H9 (cell line): ENCODE results near the gene CCDC78. TPM values are rescaled to one million over a fixed set of nuclear protein-coding genes. Genes with fewer than 3 reads are reported as not detected.

Source experiments
- DNase-seq: peaks from one replicate; pipeline ENCODE4 v3.0.0-alpha.2; 2017
- H2AFZ ChIP-seq: one replicate; pipeline ENCODE4 v1.6.1; 2013; ENCODE audit warnings: mild to moderate bottlenecking, low read length, control low read depth, moderate library complexity
- H2AK5ac ChIP-seq: 2 replicates; pipeline ENCODE4 v1.6.1; 2013; ENCODE audit warnings: low read length, control low read depth, mixed read lengths; ENCODE audit not compliant: insufficient read length
- H2BK120ac ChIP-seq: one replicate; pipeline ENCODE4 v1.6.1; 2013; ENCODE audit warnings: low read depth, mild to moderate bottlenecking, low read length, control low read depth, inconsistent platforms; ENCODE audit not compliant: poor library complexity, severe bottlenecking
- H2BK12ac ChIP-seq: 2 replicates; pipeline ENCODE4 v1.6.1; 2013; ENCODE audit warnings: low read length, control low read depth, mixed read lengths, low read depth; ENCODE audit not compliant: insufficient read length
- H2BK15ac ChIP-seq: 2 replicates; pipeline ENCODE4 v1.6.1; 2013; ENCODE audit warnings: low read depth, low read length, control low read depth
- H2BK20ac ChIP-seq: one replicate; pipeline ENCODE4 v1.6.1; 2013; ENCODE audit warnings: low read depth, mild to moderate bottlenecking, low read length, control low read depth, inconsistent platforms; ENCODE audit not compliant: poor library complexity, severe bottlenecking
- H2BK5ac ChIP-seq: 2 replicates; pipeline ENCODE4 v1.6.1; 2013; ENCODE audit warnings: low read length, control low read depth, mixed read lengths; ENCODE audit not compliant: insufficient read length
- H3K14ac ChIP-seq: 2 replicates; pipeline ENCODE4 v1.6.1; 2013; ENCODE audit warnings: low read length, control low read depth; ENCODE audit not compliant: insufficient read depth
- H3K18ac ChIP-seq: 2 replicates; pipeline ENCODE4 v1.6.1; 2013; ENCODE audit warnings: low read depth, mild to moderate bottlenecking, mixed read lengths, low read length, control low read depth; ENCODE audit not compliant: insufficient read length
- H3K23ac ChIP-seq: 2 replicates; pipeline ENCODE4 v1.6.1; 2013; ENCODE audit warnings: low read length, control low read depth, mixed read lengths, low read depth; ENCODE audit not compliant: insufficient read length
- H3K23me2 ChIP-seq: 2 replicates; pipeline ENCODE4 v1.6.1; 2013; ENCODE audit warnings: low read depth, mild to moderate bottlenecking, mixed read lengths, low read length, control low read depth; ENCODE audit not compliant: insufficient read length, poor library complexity, severe bottlenecking
- H3K27ac ChIP-seq: 2 replicates; pipeline ENCODE4 v1.5.1; 2013; ENCODE audit warnings: low read length, control low read depth, mixed read lengths, low read depth; ENCODE audit not compliant: insufficient read length
- H3K27me3 ChIP-seq: 2 replicates; pipeline ENCODE4 v1.6.1; 2013; ENCODE audit warnings: low read length, control low read depth, inconsistent platforms; ENCODE audit not compliant: insufficient read depth
- H3K4ac ChIP-seq: 2 replicates; pipeline ENCODE4 v1.6.1; 2013; ENCODE audit warnings: low read depth, mild to moderate bottlenecking, control low read depth, inconsistent platforms, low read length, moderate library complexity
- H3K4me1 ChIP-seq: 2 replicates; pipeline ENCODE4 v1.6.1; 2013; ENCODE audit warnings: low read length, control low read depth, inconsistent platforms; ENCODE audit not compliant: insufficient read depth
- H3K4me2 ChIP-seq: 2 replicates; pipeline ENCODE4 v1.6.1; 2013; ENCODE audit warnings: low read length, control low read depth, mixed read lengths; ENCODE audit not compliant: insufficient read length, insufficient read depth
- H3K56ac ChIP-seq: 2 replicates; pipeline ENCODE4 v1.6.1; 2013; ENCODE audit warnings: low read depth, mild to moderate bottlenecking, mixed read lengths, low read length, control low read depth; ENCODE audit not compliant: insufficient read length
- H3K79me1 ChIP-seq: 2 replicates; pipeline ENCODE4 v1.6.1; 2013; ENCODE audit warnings: low read depth, mild to moderate bottlenecking, moderate library complexity, low read length, control low read depth, inconsistent platforms; ENCODE audit not compliant: insufficient read depth, poor library complexity, severe bottlenecking
- H3K79me2 ChIP-seq: 2 replicates; pipeline ENCODE4 v1.6.1; 2013; ENCODE audit warnings: low read length, control low read depth, inconsistent platforms; ENCODE audit not compliant: insufficient read depth
- H3K9ac ChIP-seq: 2 replicates; pipeline ENCODE4 v1.6.1; 2013; ENCODE audit warnings: low read length, control low read depth, mixed read lengths; ENCODE audit not compliant: insufficient read length; ENCODE audit errors: extremely low read depth
- H3K9me3 ChIP-seq: one replicate; pipeline ENCODE4 v1.6.1; 2013; ENCODE audit warnings: low read depth, low read length, inconsistent platforms; ENCODE audit not compliant: control insufficient read depth
- H3T11ph ChIP-seq: one replicate; pipeline ENCODE4 v1.6.1; 2013; ENCODE audit warnings: mild to moderate bottlenecking, low read length, control low read depth, inconsistent platforms
- H4K20me1 ChIP-seq: one replicate; pipeline ENCODE4 v1.6.1; 2013; ENCODE audit not compliant: control insufficient read depth, insufficient read length, insufficient read depth
- H4K5ac ChIP-seq: 2 replicates; pipeline ENCODE4 v1.6.1; 2013; ENCODE audit warnings: low read depth, mild to moderate bottlenecking, mixed read lengths, low read length, control low read depth; ENCODE audit not compliant: insufficient read length
- H4K8ac ChIP-seq: replicated peaks from 2 replicates; pipeline ENCODE4 v1.6.1; 2013; ENCODE audit warnings: low read length, control low read depth, mixed read lengths, low read depth; ENCODE audit not compliant: insufficient read length
- H4K91ac ChIP-seq: 2 replicates; pipeline ENCODE4 v1.6.1; 2013; ENCODE audit warnings: low read depth, mild to moderate bottlenecking, moderate library complexity, mixed read lengths, low read length, control low read depth; ENCODE audit not compliant: insufficient read length
- H3K27ac Mint-ChIP-seq, 3 experiments: 2 replicates in 2 of 3; 3 replicates in 1 of 3; pipeline ENCODE4 v1.8.0; 2020 to 2021; ENCODE audit warnings: mixed read lengths in 3 of 3, mild to moderate bottlenecking in 1 of 3, moderate library complexity in 1 of 3
- H3K27me3 Mint-ChIP-seq: 2 replicates; pipeline ENCODE4 v1.8.0; 2021; ENCODE audit warnings: low read depth, mild to moderate bottlenecking, moderate library complexity, mixed read lengths
- H3K36me3 Mint-ChIP-seq, 3 experiments: 2 replicates in 2 of 3; 3 replicates in 1 of 3; pipeline ENCODE4 v1.8.0; 2020 to 2021; ENCODE audit warnings: low read depth in 3 of 3, mixed read lengths in 3 of 3; ENCODE audit not compliant: insufficient read depth in 1 of 3
- H3K4me1 Mint-ChIP-seq, 2 experiments: 2 replicates each; pipeline ENCODE4 v1.8.0; 2020; ENCODE audit warnings: mixed read lengths in 2 of 2
- H3K4me3 Mint-ChIP-seq, 2 experiments: 2 replicates in 1 of 2; 3 replicates in 1 of 2; pipeline ENCODE4 v1.8.0; 2020 to 2021; ENCODE audit warnings: mild to moderate bottlenecking in 2 of 2, mixed read lengths in 2 of 2, moderate library complexity in 1 of 2
- H3K9me3 Mint-ChIP-seq, 2 experiments: 2 replicates in 1 of 2; 3 replicates in 1 of 2; pipeline ENCODE4 v1.8.0; 2020; ENCODE audit warnings: mild to moderate bottlenecking in 2 of 2, mixed read lengths in 2 of 2, moderate library complexity in 1 of 2
- CTCF ChIP-seq: fragments of 200-600 bp; sonication (generic); conservative IDR thresholded peaks from 3 replicates; pipeline ENCODE4 v1.8.0; 2021; ENCODE audit warnings: antibody characterized with exemption, mild to moderate bottlenecking
- WGBS: extraction: QIAGEN DNeasy Blood & Tissue Kit; methylation state at CpG from one replicate; pipeline ENCODE4 v1.1.7; 2013; ENCODE audit warnings: missing lambda C conversion rate, low lambda C conversion rate, mixed read lengths; ENCODE audit not compliant: insufficient read length; ENCODE audit errors: extremely low coverage; 5-methylcytosine and 5-hydroxymethylcytosine counted together
- total RNA-seq: library from RNA; stranded (reverse); gene quantifications from 2 replicates; pipeline ENCODE4 v1.2.1, GENCODE V29; 2021

CCDC78 gene
- total RNA-seq, 1 experiment from 2014 or later, result 12.1 TPM

GRCh38 chr16:718389-718788, 7.9 kb downstream of the CCDC78 start:
- no CpG with 5 or more reads among the region's 9 CpGs for WGBS
- H3K14ac ChIP-seq, result no peak overlapping the region
- no peak overlapping the region for H4K5ac ChIP-seq
- no peak overlapping the region for H3K9ac ChIP-seq
- no peak overlapping the region for H2BK20ac ChIP-seq
- no peaks in the 10 kb centered on the region for H3K79me1 ChIP-seq
- H3K23me2 ChIP-seq, result peaks cover 10% of the 10 kb centered on the region
- H3K23ac ChIP-seq, result no peak overlapping the region
- no peak for DNase-seq
- no peak overlapping the region for H3K4ac ChIP-seq
- H2AFZ ChIP-seq, result no peak overlapping the region
- H2BK120ac ChIP-seq, result no peak overlapping the region
- H3K9me3 ChIP-seq, result no peaks in the 10 kb centered on the region
- H3K4me3 Mint-ChIP-seq, result no peak overlapping the region; a peak in 1 of 5 replicates
- H3K4me1 Mint-ChIP-seq, result peaks cover 14 to 28% of the 10 kb centered on the region in 2 experiments
- no peak overlapping the region for H3K27ac Mint-ChIP-seq
- H3K36me3 Mint-ChIP-seq, result peaks cover 0 to 5% (median 3%) of the 10 kb centered on the region in 3 experiments; a peak in 1 of 7 replicates
- H3K27ac ChIP-seq, result no peak overlapping the region
- H2AK5ac ChIP-seq, result no peak overlapping the region
- H3K27me3 ChIP-seq, result no peaks in the 10 kb centered on the region; the same call in 1 of the 2 replicates
- H2BK15ac ChIP-seq, result no peak overlapping the region
- peaks cover 37% of the 10 kb centered on the region for H3K27me3 Mint-ChIP-seq
- no peaks in the 10 kb centered on the region for H4K20me1 ChIP-seq
- no peak overlapping the region for H3T11ph ChIP-seq
- no peak overlapping the region for H2BK12ac ChIP-seq
- TF ChIP-seq CTCF, result no peak
- no peak overlapping the region for H3K18ac ChIP-seq
- no peak overlapping the region for H4K91ac ChIP-seq
- no peaks in the 10 kb centered on the region for H3K9me3 Mint-ChIP-seq
- H3K4me2 ChIP-seq, result no peak overlapping the region
- no peaks in the 10 kb centered on the region for H3K4me1 ChIP-seq
- H2BK5ac ChIP-seq, result no peak overlapping the region
- no peak overlapping the region for H3K56ac ChIP-seq
- no peaks in the 10 kb centered on the region for H3K79me2 ChIP-seq
- H4K8ac ChIP-seq, result no peak overlapping the region
